Aorta (tissue), 5 donors: ENCODE results near the gene TEDC1. TPM values are rescaled to one million over a fixed set of nuclear protein-coding genes. Genes with fewer than 3 reads are reported as not detected.

Source experiments
- ATAC-seq: fragments of 200-7000 bp; cut with Tn5 transposase; one replicate; pipeline ENCODE4 v1.9.1; 2022; ENCODE audit warnings: moderate library complexity; ENCODE audit not compliant: low FRiP score
- DNase-seq, 2 donors: peaks; one replicate each; pipeline ENCODE4 v3.0.0-alpha.2; 2020
- H3K27ac ChIP-seq, 2 donors: one replicate each; pipeline ENCODE4 v1.5.1; 2013; ENCODE audit warnings: low read length in 2 of 2, mild to moderate bottlenecking in 2 of 2, moderate library complexity in 2 of 2, control low read depth in 1 of 2, inconsistent platforms in 1 of 2, low read depth in 1 of 2
- H3K27me3 ChIP-seq, 2 donors: one replicate each; pipeline ENCODE4 v1.6.1; 2013; ENCODE audit warnings: control low read depth in 1 of 2, low read length in 1 of 2, mild to moderate bottlenecking in 1 of 2, moderate library complexity in 1 of 2; ENCODE audit not compliant: insufficient read depth in 2 of 2, control insufficient read depth in 1 of 2
- H3K36me3 ChIP-seq, 2 donors: one replicate each; pipeline ENCODE4 v1.6.1; 2013; ENCODE audit warnings: control low read depth in 1 of 2, low read length in 1 of 2, mild to moderate bottlenecking in 1 of 2; ENCODE audit not compliant: insufficient read depth in 2 of 2, control insufficient read depth in 1 of 2
- H3K4me1 ChIP-seq, 2 donors: one replicate each; pipeline ENCODE4 v1.6.1; 2013; ENCODE audit warnings: low read length in 2 of 2, control low read depth in 1 of 2, mild to moderate bottlenecking in 1 of 2, moderate library complexity in 1 of 2; ENCODE audit not compliant: insufficient read depth in 2 of 2, control insufficient read depth in 1 of 2
- H3K4me3 ChIP-seq, 2 donors: one replicate each; pipeline ENCODE4 v1.5.1; 2013; ENCODE audit warnings: low read length in 2 of 2, control low read depth in 1 of 2, mild to moderate bottlenecking in 1 of 2
- H3K9me3 ChIP-seq: one replicate; pipeline ENCODE4 v1.6.1; 2013; ENCODE audit warnings: mild to moderate bottlenecking, low read length; ENCODE audit not compliant: control insufficient read depth
- WGBS, 2 donors: extraction: QIAGEN DNeasy Blood & Tissue Kit; methylation state at CpG; one replicate each; pipeline ENCODE4 v1.1.7; 2013; 5-methylcytosine and 5-hydroxymethylcytosine counted together
- intact Hi-C, 2 donors: fragments of 100-400 bp; cut with DNase I; formaldehyde crosslinking; loops; one replicate each; pipeline versions ENCODE4 v1.14.2 to v1.15.0; 2022
- polyA plus RNA-seq, 2 donors: library from polyadenylated mRNA; stranded (reverse); fragments of 200-250 nt; gene quantifications; one replicate each; pipeline ENCODE4 v1.2.3, GENCODE V29; 2013
- total RNA-seq, 2 donors: library from RNA; stranded (reverse); fragmentation: NEBNext Ultra II Directional; extraction: Animal tissue kit (Norgen Biotek cat#: 25700); gene quantifications; one replicate each; pipeline ENCODE4 v1.2.1, GENCODE V29; 2021
- donor health status: healthy with polysubstance abuse.
- donor health status: Bipolar disorder and iron deficiency.
- donor health status: DM: no; HTN: no; CAD: no.
- donor health status: DM: no; HTN: no; CAD: no.
- donor health status: DM: yes; HTN: yes; CAD: no.

TEDC1 gene
- total and polyA plus RNA-seq, 4 donors, result 8.6 to 33.8 (median 20.1) TPM

GRCh38 chr14:105533811-105534498 is 42.9 kb downstream of the TEDC1 start:
- DNase-seq (peak in 1 of 2 donors; percentile 26), ATAC-seq (no peak)
- Histone ChIP-seq H3K9me3 (no peaks in the 10 kb centered on the region), H3K36me3 (no peaks in the 10 kb centered on the region), H3K4me1 (no peaks in the 10 kb centered on the region), H3K27me3 (no peaks in the 10 kb centered on the region), H3K4me3 (no peak overlapping the region), H3K27ac (no peak overlapping the region)
- intact Hi-C loops, result loop anchor here in 1 of 2 donors (10.0 kb wide), 1 partner anchor 329 kb away; no protein-coding TSS in a partner anchor
- 72 to 75% methylated on average over 21 of the region's 21 CpGs for WGBS, 2 donors

GRCh38 chr14:105534586-105534985 is 43.5 kb downstream of the TEDC1 start:
- Histone ChIP-seq H3K4me1 (no peaks in the 10 kb centered on the region), H3K36me3 (no peaks in the 10 kb centered on the region), H3K4me3 (no peak overlapping the region), H3K9me3 (no peaks in the 10 kb centered on the region), H3K27ac (no peak overlapping the region), H3K27me3 (no peaks in the 10 kb centered on the region)
- 58 to 60% methylated on average over 11 to 13 of the region's 13 CpGs for WGBS, 2 donors
- intact Hi-C loops, result loop anchor here in 1 of 2 donors (10.0 kb wide), 1 partner anchor 330 kb away; no protein-coding TSS in a partner anchor
- DNase-seq (peak in 1 of 2 donors; percentile 53), ATAC-seq (no peak)

DNA sequence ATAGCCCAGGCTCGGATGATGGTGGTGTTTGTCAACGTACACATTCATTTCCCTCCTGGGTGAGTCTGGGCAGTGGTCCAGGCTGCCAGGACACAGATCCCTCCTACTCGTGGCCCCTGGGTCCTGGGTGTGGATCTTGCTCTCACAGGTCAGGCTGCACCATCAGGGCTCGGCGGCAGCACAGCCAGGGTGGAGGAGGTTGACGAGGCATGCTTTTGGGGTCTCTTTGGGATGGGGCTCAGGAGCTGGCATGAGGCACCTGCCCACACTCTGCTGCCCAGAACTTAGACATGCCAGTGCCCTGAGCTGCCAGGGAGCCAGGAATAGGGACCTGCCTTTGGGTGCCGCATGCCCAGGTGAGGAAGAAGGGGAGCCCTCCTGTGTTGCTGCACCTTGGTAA is 45.0 kb downstream of the TEDC1 start:
- peak in 1 of 2 donors; percentile 51 for DNase-seq
- H3K9me3 ChIP-seq, result no peaks in the 10 kb centered on the region
- ATAC-seq, result no peak

DNA sequence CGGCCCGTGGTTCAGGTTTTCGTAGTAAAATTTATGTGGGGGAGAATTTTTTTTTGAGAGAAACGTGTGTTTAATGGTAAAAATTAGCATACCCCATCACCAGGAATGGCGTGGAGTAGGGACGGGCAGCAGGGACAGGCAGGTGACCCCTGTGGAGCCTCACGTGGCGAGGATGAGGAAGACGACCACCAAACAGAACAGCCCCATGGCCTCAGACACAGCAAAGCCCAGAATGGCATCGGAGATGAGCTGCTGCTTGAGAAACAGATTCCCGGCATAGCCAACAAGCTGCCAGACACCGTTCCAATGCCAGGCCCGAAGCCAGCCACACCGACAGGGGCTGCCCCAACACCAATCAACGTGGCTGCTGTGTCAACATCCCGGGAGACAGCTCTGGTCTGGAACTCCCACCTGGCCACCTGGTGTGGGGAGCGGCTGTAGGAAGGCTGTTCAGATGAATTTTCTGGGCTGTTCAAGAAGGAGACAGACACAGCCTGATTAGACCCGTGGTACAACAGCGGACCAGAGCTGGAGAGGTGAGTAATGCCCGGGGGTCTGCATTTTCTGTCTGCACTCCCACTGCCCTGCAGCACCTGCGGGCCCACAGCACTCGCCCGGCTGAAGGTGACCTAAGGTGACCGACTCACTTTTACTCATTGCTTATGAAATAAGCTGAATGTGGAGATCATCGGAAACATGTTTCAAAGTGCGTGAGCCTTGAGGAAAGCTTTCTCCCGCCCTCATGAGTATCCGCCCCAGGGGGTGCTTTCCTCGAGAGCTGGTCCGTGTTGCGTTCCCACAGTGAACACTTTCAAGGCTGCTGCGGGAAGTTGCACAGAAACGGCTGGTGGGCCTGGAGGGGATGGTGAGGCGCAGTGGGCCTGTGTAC is 45.9 kb downstream of the TEDC1 start:
- H3K4me3 ChIP-seq, result no peak overlapping the region
- DNase-seq (peak in 1 of 2 donors; percentile 55), ATAC-seq (no peak)
- 79 to 80% methylated on average over 34 of the region's 34 CpGs for WGBS, 2 donors
- no peaks in the 10 kb centered on the region for H3K27me3 ChIP-seq
- H3K4me1 ChIP-seq, result no peaks in the 10 kb centered on the region
- H3K9me3 ChIP-seq, result no peaks in the 10 kb centered on the region
- intact Hi-C loops, result loop anchor here in 1 of 2 donors (10.0 kb wide), 1 partner anchor 332 kb away; no protein-coding TSS in a partner anchor
- no peak overlapping the region for H3K27ac ChIP-seq
- H3K36me3 ChIP-seq, result no peaks in the 10 kb centered on the region

More for the DNA sequence above, 45.0 kb downstream of the TEDC1 start:
- H3K27ac ChIP-seq, result no peak overlapping the region
- H3K4me3 ChIP-seq, result no peak overlapping the region
- H3K27me3 ChIP-seq, result no peaks in the 10 kb centered on the region
- H3K36me3 ChIP-seq, result no peaks in the 10 kb centered on the region
- 80 to 81% methylated on average over 7 of the region's 7 CpGs for WGBS, 2 donors
- intact Hi-C loops, result loop anchor here in 1 of 2 donors (10.0 kb wide), 1 partner anchor 331 kb away; no protein-coding TSS in a partner anchor
- H3K4me1 ChIP-seq, result no peaks in the 10 kb centered on the region

DNA sequence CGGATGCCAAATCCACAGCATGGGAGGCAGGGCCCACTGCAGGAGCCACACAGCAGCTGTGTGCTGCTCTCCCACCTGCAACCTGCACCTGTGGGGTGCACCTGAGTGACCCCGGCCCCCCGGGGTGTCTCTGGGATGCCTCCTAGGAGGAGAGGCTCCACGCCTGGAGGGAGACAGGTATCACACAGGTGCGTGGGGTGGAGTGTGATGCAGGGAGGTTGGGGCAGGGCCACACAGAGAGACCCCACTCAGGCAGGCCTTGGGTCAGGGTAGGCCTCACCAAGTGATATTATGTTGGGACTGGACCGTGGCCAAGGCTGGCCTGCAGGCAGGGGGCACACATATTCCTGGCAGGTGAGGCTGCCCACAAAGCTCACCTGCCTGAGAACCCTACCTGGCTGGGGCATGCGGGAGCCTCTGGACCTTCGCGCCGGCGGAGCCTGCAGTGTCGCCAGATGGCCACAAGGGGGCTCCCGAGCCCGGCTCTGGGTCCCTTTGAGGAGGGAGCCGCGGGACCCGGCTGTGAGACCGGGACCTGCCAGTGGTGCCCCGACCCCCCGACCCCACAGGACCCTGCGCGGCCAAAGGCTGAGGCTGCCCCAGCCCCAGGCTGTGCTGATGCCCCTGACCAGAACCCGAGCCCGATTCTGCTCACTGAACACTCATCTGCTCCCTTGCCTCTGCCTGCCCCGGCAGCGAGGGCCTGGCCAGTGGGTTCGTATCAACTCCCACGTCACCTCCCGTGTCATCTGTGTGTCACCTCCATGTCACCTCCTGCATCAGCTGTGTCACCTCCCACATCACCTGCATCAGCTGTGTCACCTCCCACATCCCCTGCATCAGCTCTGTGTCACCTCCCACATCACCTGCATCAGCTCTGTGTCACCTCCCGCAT is 46.8 kb downstream of the TEDC1 start:
- H3K36me3 ChIP-seq, result no peaks in the 10 kb centered on the region
- intact Hi-C loops, result loop anchor here in 1 of 2 donors (10.0 kb wide), 1 partner anchor 333 kb away; no protein-coding TSS in a partner anchor
- DNase-seq (peak; percentile 55 to 85), ATAC-seq (peak; percentile 72)
- H3K4me3 ChIP-seq, result no peak overlapping the region
- no peaks in the 10 kb centered on the region for H3K4me1 ChIP-seq
- no peak overlapping the region for H3K27ac ChIP-seq
- H3K27me3 ChIP-seq, result no peaks in the 10 kb centered on the region
- 22 to 27% methylated on average over 16 to 30 of the region's 30 CpGs for WGBS, 2 donors
- H3K9me3 ChIP-seq, result no peaks in the 10 kb centered on the region

DNA sequence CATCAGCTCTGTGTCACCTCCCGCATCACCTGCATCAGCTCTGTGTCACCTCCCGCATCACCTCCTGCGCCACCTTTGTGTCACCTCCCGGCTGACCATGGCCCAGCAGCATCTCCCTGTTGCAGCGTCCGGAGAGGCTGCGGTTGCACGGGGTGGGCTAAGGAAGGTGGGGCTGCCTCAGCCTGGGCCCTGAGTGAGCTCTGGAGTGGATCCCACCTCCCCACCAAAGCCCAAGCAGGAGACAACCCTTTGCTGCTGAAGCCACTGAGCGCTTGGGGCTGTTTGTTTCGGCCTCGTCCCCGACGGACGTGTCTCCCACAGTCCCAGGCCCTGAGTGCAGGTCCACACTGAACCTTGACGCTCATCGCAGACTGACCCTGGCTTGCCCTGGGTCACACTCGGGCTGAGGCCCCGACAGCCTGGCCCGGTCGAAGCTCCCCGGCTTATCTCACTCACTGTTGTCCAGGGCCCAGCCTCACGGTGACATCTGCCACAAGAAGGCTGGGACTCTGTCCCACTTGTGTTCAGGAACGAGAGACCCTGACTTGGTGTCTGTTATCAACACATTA is 47.5 kb downstream of the TEDC1 start:
- intact Hi-C loops, result loop anchor here in 1 of 2 donors (10.0 kb wide), 1 partner anchor 334 kb away; no protein-coding TSS in a partner anchor
- ATAC-seq (no peak), DNase-seq (peak in 1 of 2 donors; percentile 62)
- WGBS, 2 donors, result 87 to 89% methylated on average over 23 of the region's 23 CpGs
- Histone ChIP-seq H3K36me3 (no peaks in the 10 kb centered on the region), H3K4me3 (no peak overlapping the region), H3K4me1 (no peaks in the 10 kb centered on the region), H3K9me3 (peaks cover 3% of the 10 kb centered on the region), H3K27me3 (no peaks in the 10 kb centered on the region), H3K27ac (no peak overlapping the region)

DNA sequence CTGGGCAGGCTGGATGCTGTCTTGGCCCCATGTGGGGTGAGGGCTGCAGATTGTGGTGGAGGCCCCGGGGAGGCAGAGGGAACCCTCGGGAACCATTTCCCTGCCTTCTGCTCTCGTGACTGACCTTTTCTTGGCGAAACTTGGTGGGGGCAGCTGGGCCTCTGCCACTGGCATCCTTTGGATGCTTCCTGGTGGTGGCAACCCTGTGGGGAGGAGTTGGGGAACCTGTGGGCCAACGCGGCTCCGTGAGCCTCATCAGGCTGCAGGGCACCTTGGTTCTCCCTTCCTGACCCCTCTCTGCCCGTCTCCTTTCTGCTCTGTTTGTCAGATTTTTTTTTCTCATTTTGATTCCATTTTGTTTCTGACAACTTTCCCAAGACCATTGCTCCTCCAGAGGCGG is 49.8 kb downstream of the TEDC1 start:
- intact Hi-C loops, result no loop called here
- WGBS, 2 donors, result 70 to 76% methylated on average over 9 of the region's 9 CpGs
- no peaks in the 10 kb centered on the region for H3K27me3 ChIP-seq
- DNase-seq (peak in 1 of 2 donors; percentile 35), ATAC-seq (no peak)
- H3K9me3 ChIP-seq, result peaks cover 3% of the 10 kb centered on the region
- no peak overlapping the region for H3K27ac ChIP-seq
- no peaks in the 10 kb centered on the region for H3K36me3 ChIP-seq
- no peaks in the 10 kb centered on the region for H3K4me1 ChIP-seq
- no peak overlapping the region for H3K4me3 ChIP-seq
